Ovary (tissue), 9 donors: ENCODE data around the gene KRTAP10-10. TPM values are rescaled to one million over a fixed set of nuclear protein-coding genes. Genes with fewer than 3 reads are reported as not detected.

Source experiments
- DNase-seq, 5 donors: peaks; one replicate each; pipeline ENCODE4 v3.0.0-alpha.2; 2019 to 2020
- H3K27ac ChIP-seq, 2 donors: fragments of 200-600 bp; one replicate each; pipeline versions ENCODE4 v1.5.1 to v1.8.0; 2019 to 2022
- H3K27me3 ChIP-seq: fragments of 200-600 bp; one replicate; pipeline ENCODE4 v1.8.0; 2022
- H3K36me3 ChIP-seq: fragments of 200-600 bp; sonication (generic); one replicate; pipeline ENCODE4 v1.5.1; 2019
- H3K4me1 ChIP-seq: one replicate; pipeline ENCODE4 v1.8.1; 2013; ENCODE audit warnings: mild to moderate bottlenecking, moderate library complexity; ENCODE audit not compliant: insufficient read depth
- H3K4me3 ChIP-seq: fragments of 200-600 bp; sonication (generic); one replicate; pipeline ENCODE4 v1.5.1; 2017
- H3K9me3 ChIP-seq, 2 donors: fragments of 200-600 bp in 1 of 2; sonication (generic) in 1 of 2; one replicate each; pipeline versions ENCODE4 v1.5.1 to v1.8.1; 2013 to 2019; ENCODE audit warnings: mild to moderate bottlenecking in 1 of 2, moderate library complexity in 1 of 2
- CTCF ChIP-seq, 3 donors: fragments of 450-650 bp in 2 of 3; fragments of 200-600 bp in 1 of 3; IDR thresholded peaks; one replicate each; pipeline versions ENCODE4 v1.5.1 to v1.8.0; 2016 to 2022; ENCODE audit warnings: antibody characterized with exemption in 3 of 3, mild to moderate bottlenecking in 1 of 3
- EP300 ChIP-seq: sonication (generic); formaldehyde crosslinking; IDR thresholded peaks from one replicate; pipeline ENCODE4 v1.6.1; 2017; ENCODE audit warnings: antibody characterized with exemption
- POLR2A ChIP-seq: fragments of 450-650 bp; IDR thresholded peaks from one replicate; pipeline ENCODE4 v1.6.1; 2017; ENCODE audit warnings: antibody characterized with exemption, mild to moderate bottlenecking, moderate library complexity
- WGBS, 3 donors: extraction: QIAGEN DNeasy Blood & Tissue Kit in 1 of 3; methylation state at CpG; one replicate each; pipeline versions ENCODE4 v1.1.5 to v1.1.7; 2013 to 2017; 5-methylcytosine and 5-hydroxymethylcytosine counted together
- intact Hi-C, 4 donors: fragments of 100-400 bp; cut with DNase I; formaldehyde crosslinking; loops; one replicate each; pipeline versions ENCODE4 v1.11.0 to v1.15.1; 2022 to 2023
- polyA plus RNA-seq, 2 donors: library from polyadenylated mRNA; stranded (reverse); fragments of 200-250 nt in 1 of 2; fragments of 350-450 nt in 1 of 2; fragmentation: Illumina TruSeq in 1 of 2; extraction: RNeasy Lipid Tissue Mini Kit (QIAGEN cat#74804) in 1 of 2; gene quantifications; one replicate each; pipeline ENCODE4 v1.2.3, GENCODE V29; 2013 to 2014
- small RNA-seq: library from RNA; depleted of rRNA; stranded (forward); fragments of <200 nt; gene quantifications from one replicate; pipeline ENCODE3, GENCODE V24; 2016
- total RNA-seq, 7 donors: library from RNA; depleted of rRNA in 2 of 7; stranded (reverse); fragments of >200 nt in 2 of 7; fragmentation: NEBNext Ultra II Directional in 3 of 7; extraction: Animal tissue kit (Norgen Biotek cat#: 25700) in 3 of 7; gene quantifications; one replicate each; pipeline versions ENCODE4 v1.1.0 to v1.2.4, GENCODE V29; 2016 to 2023
- donor health status: DM: no; HTN: no; CAD: no; lungs with moderate emphysema.
- donor health status: DM: no; HTN: no; CAD: no.
- donor health status: Bipolar disorder and iron deficiency.
- donor health status: DM: yes; HTN: yes; CAD: no.
- donor health status: DM: no; HTN: no; CAD: no.
- donor health status: DM: yes; HTN: yes; CAD: no.

Gene KRTAP10-10
- total and polyA plus RNA-seq, 9 donors = not detected

- WGBS, 3 donors = 67 to 71% (median 68%) methylated on average over 25 of the region's 25 CpGs
- H3K4me1 ChIP-seq = no peaks in the 10 kb centered on the region
- intact Hi-C loops = no loop called here
- no peak for DNase-seq
- no peak overlapping the region for H3K4me3 ChIP-seq
- H3K27ac ChIP-seq = no peak overlapping the region
- no peak for TF ChIP-seq EP300
- TF ChIP-seq POLR2A = no peak
- TF ChIP-seq CTCF (IDR thresholded peaks at IDR 0.05) = no peak
- H3K9me3 ChIP-seq = no peaks in the 10 kb centered on the region
- no peaks in the 10 kb centered on the region for H3K27me3 ChIP-seq
- no peaks in the 10 kb centered on the region for H3K36me3 ChIP-seq
Measured at GRCh38 chr21:44686843-44687561, 49.8 kb downstream of the KRTAP10-10 start.

GRCh38 chr21:44687671-44688070 lies 50.5 kb downstream of the KRTAP10-10 start:
- Histone ChIP-seq H3K27me3 (no peaks in the 10 kb centered on the region), H3K9me3 (no peaks in the 10 kb centered on the region), H3K36me3 (no peaks in the 10 kb centered on the region), H3K27ac (no peak overlapping the region), H3K4me1 (no peaks in the 10 kb centered on the region), H3K4me3 (no peak overlapping the region)
- DNase-seq = no peak
- no peak for TF ChIP-seq POLR2A
- no peak for TF ChIP-seq EP300
- TF ChIP-seq CTCF (IDR thresholded peaks at IDR 0.05) = no peak
- intact Hi-C loops = no loop called here
- WGBS, 3 donors = 17 to 33% (median 24%) methylated on average over 11 of the region's 11 CpGs

Small RNA genes within 50 kb of the gene (small RNA-seq; reads per million reads assigned to genes)
- not detected for gene KRTAP12-6P

Other genes starting within 250 kb of the KRTAP10-10 start
- gene LRRC3, start 181.8 kb upstream of the KRTAP10-10 start, total RNA-seq = 1 to 10 TPM; 3.4 to 6.8 (median 4.0) TPM
- gene LRRC3, start 181.8 kb upstream of the KRTAP10-10 start, polyA plus RNA-seq = 1 to 10 TPM; 2.4 to 3.9 TPM
- not detected for gene KRTAP10-1, start 97.2 kb upstream of the KRTAP10-10 start, total RNA-seq
- not detected for gene KRTAP10-1, start 97.2 kb upstream of the KRTAP10-10 start, polyA plus RNA-seq
- gene KRTAP10-2, start 85.9 kb upstream of the KRTAP10-10 start, total RNA-seq = not detected
- not detected for gene KRTAP10-2, start 85.9 kb upstream of the KRTAP10-10 start, polyA plus RNA-seq
- gene KRTAP10-3, start 78.6 kb upstream of the KRTAP10-10 start, total RNA-seq = not detected
- not detected for gene KRTAP10-3, start 78.6 kb upstream of the KRTAP10-10 start, polyA plus RNA-seq
- not detected for gene KRTAP10-4, start 63.6 kb upstream of the KRTAP10-10 start, total RNA-seq
- gene KRTAP10-4, start 63.6 kb upstream of the KRTAP10-10 start, polyA plus RNA-seq = not detected
- not detected for gene KRTAP10-5, start 56.8 kb upstream of the KRTAP10-10 start, total RNA-seq
- not detected for gene KRTAP10-5, start 56.8 kb upstream of the KRTAP10-10 start, polyA plus RNA-seq
- not detected for gene KRTAP10-6, start 44.9 kb upstream of the KRTAP10-10 start, total RNA-seq
- gene KRTAP10-6, start 44.9 kb upstream of the KRTAP10-10 start, polyA plus RNA-seq = not detected
- gene KRTAP10-7, start 36.8 kb upstream of the KRTAP10-10 start, total RNA-seq = not detected
- gene KRTAP10-7, start 36.8 kb upstream of the KRTAP10-10 start, polyA plus RNA-seq = not detected
- gene KRTAP10-8, start 25.3 kb upstream of the KRTAP10-10 start, total RNA-seq = not detected
- not detected for gene KRTAP10-8, start 25.3 kb upstream of the KRTAP10-10 start, polyA plus RNA-seq
- not detected for gene KRTAP10-9, start 10.3 kb upstream of the KRTAP10-10 start, total RNA-seq
- gene KRTAP10-9, start 10.3 kb upstream of the KRTAP10-10 start, polyA plus RNA-seq = not detected
- gene KRTAP10-11, start 9.1 kb downstream of the KRTAP10-10 start, total RNA-seq = not detected
- not detected for gene KRTAP10-11, start 9.1 kb downstream of the KRTAP10-10 start, polyA plus RNA-seq
- gene KRTAP12-4, start 17.3 kb downstream of the KRTAP10-10 start, total RNA-seq = not detected
- not detected for gene KRTAP12-4, start 17.3 kb downstream of the KRTAP10-10 start, polyA plus RNA-seq
- gene KRTAP12-3, start 20.6 kb downstream of the KRTAP10-10 start, total RNA-seq = not detected
- not detected for gene KRTAP12-3, start 20.6 kb downstream of the KRTAP10-10 start, polyA plus RNA-seq
- gene KRTAP12-2, start 29.6 kb downstream of the KRTAP10-10 start, total RNA-seq = not detected
- gene KRTAP12-2, start 29.6 kb downstream of the KRTAP10-10 start, polyA plus RNA-seq = not detected
- gene KRTAP12-1, start 44.8 kb downstream of the KRTAP10-10 start, total RNA-seq = not detected
- not detected for gene KRTAP12-1, start 44.8 kb downstream of the KRTAP10-10 start, polyA plus RNA-seq
- gene KRTAP10-12, start 59.8 kb downstream of the KRTAP10-10 start, total RNA-seq = not detected
- gene KRTAP10-12, start 59.8 kb downstream of the KRTAP10-10 start, polyA plus RNA-seq = not detected
- gene TSPEAR, start 74.2 kb downstream of the KRTAP10-10 start, total RNA-seq = under 1 TPM in 3 of 7 donors, not detected in 4; 0.10 to 0.27 (median 0.11) TPM
- gene TSPEAR, start 74.2 kb downstream of the KRTAP10-10 start, polyA plus RNA-seq = under 1 TPM; 0.07 to 0.13 TPM
- 10 to 100 TPM; 47.0 to 84.9 (median 71.7) TPM for gene UBE2G2, start 164.5 kb downstream of the KRTAP10-10 start, total RNA-seq
- gene UBE2G2, start 164.5 kb downstream of the KRTAP10-10 start, polyA plus RNA-seq = 10 to 100 TPM; 31.3 to 59.5 TPM
- 100 to 1,000 TPM in 1 of 7 donors, 10 to 100 TPM in 6; 45.3 to 108 (median 74.3) TPM for gene SUMO3, start 180.7 kb downstream of the KRTAP10-10 start, total RNA-seq
- 10 to 100 TPM; 63.9 to 97.6 TPM for gene SUMO3, start 180.7 kb downstream of the KRTAP10-10 start, polyA plus RNA-seq
- gene PTTG1IP, start 236.3 kb downstream of the KRTAP10-10 start, total RNA-seq = 100 to 1,000 TPM; 133 to 226 (median 143) TPM
- gene PTTG1IP, start 236.3 kb downstream of the KRTAP10-10 start, polyA plus RNA-seq = 100 to 1,000 TPM; 144 to 420 TPM